Putamen (tissue), 1 donor: ENCODE measurements around the gene NEK8.

Experiments used
- DNase-seq: peaks from one replicate; pipeline ENCODE4 v3.0.0-alpha.2; 2016; ENCODE audit warnings: low spot score

The NEK8 gene

GRCh38 chr17:28744972-28745785, 16.6 kb downstream of the NEK8 start:
- DNase-seq: peak; percentile 94

- DNase-seq: no peak
These were observed 17.3 kb downstream of the NEK8 start for GRCh38 chr17:28745786-28746411.

GRCh38 chr17:28746611-28747050, 18.0 kb downstream of the NEK8 start:
- DNase-seq: no peak

GRCh38 chr17:28747051-28747691, 18.6 kb downstream of the NEK8 start:
- no peak for DNase-seq

- no peak for DNase-seq
These were observed 19.5 kb downstream of the NEK8 start for GRCh38 chr17:28747801-28748750.

- DNase-seq: no peak
These were observed 20.4 kb downstream of the NEK8 start for GRCh38 chr17:28748852-28749515.

- no peak for DNase-seq
These were observed 21.1 kb downstream of the NEK8 start for GRCh38 chr17:28749516-28750177.

- peak; percentile 90 for DNase-seq
These were observed 21.8 kb downstream of the NEK8 start for GRCh38 chr17:28750178-28751047.

GRCh38 chr17:28751600-28752366, 23.2 kb downstream of the NEK8 start:
- DNase-seq: no peak

GRCh38 chr17:28755486-28755885, 26.9 kb downstream of the NEK8 start:
- DNase-seq: no peak

- DNase-seq: no peak
These were observed 27.6 kb downstream of the NEK8 start for GRCh38 chr17:28756049-28756804.

GRCh38 chr17:28758411-28759121, 30.0 kb downstream of the NEK8 start:
- no peak for DNase-seq

- no peak for DNase-seq
These were observed 30.8 kb downstream of the NEK8 start for GRCh38 chr17:28759256-28759865.

GRCh38 chr17:28760601-28761562, 32.3 kb downstream of the NEK8 start:
- DNase-seq: no peak

- no peak for DNase-seq
These were observed 34.7 kb downstream of the NEK8 start for GRCh38 chr17:28763137-28763799.
